ENCODE results near the gene SYNRG. TPM values are rescaled to one million over a fixed set of nuclear protein-coding genes. Genes with fewer than 3 reads are reported as not detected.
"Not testable (repeated sequence)": the region's sequence is repeated elsewhere in the genome, so short reads cannot be mapped to it uniquely, and the experiment has no call there.

The SYNRG gene
- total RNA-seq, 1 experiment from 2014 or later = 46.6 TPM

DNA sequence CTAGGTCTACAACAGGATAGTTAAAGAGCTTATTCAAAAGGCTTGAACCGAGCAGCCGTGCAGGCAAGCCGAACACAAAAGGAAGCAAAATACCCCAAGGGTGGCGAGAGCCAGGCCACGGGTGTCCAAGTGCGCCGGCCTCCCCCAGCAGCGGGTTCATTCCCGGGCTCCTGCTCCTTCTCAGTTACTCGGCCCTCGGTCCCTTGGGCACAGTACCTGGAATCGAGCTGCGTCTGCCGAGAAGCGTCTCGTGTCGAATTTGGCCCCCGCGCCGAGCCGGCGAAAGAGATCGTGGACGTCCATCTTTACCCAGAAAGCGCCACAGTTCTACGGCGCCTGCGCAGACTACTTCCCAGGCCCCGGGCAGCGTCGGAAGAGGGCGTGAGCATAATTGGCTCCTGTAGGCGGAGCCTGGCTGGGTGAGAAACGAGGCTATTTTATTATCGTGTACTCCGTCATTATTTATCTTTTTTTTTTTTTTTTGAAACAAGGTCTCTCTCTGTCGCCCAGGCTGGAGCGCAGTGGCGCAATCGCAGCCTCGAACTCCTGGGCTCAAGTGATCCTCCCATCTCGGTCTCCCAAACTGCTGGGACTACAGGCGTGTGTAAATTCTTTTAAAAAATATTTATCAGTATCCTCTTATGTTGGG is 34.0 kb upstream of the SYNRG start, which contains the start of gene DDX52:
Gene DDX52 (minus strand): TSS at position 329 of the 649 bp plus-strand sequence. CDS start 26 bp downstream, at position 303.
- Histone ChIP-seq H3K9ac (ENCODE audit: low read length) (peak within 1 kb of the TSS; percentile 85), H3K9me3 (ENCODE audit: low read length) (no peaks in the 10 kb centered on the region), H3K4me2 (ENCODE audit: low read depth, low read length, poor library complexity, severe bottlenecking) (peak within 1 kb of the TSS; percentile 95), H3K4me1 (ENCODE audit: low read length) (peaks cover 16% of the 10 kb centered on the region), H3K79me2 (ENCODE audit: low read length) (peaks cover 49% of the 10 kb centered on the region), H4K20me1 (ENCODE audit: insufficient read depth, low read depth, low read length) (peaks cover 7% of the 10 kb centered on the region; the same call in 1 of the 2 replicates), H3K36me3 (ENCODE audit: insufficient read depth, low read length) (peaks cover 22% of the 10 kb centered on the region), H3K9me2 (replicated peaks; ENCODE audit: insufficient read depth, low read length) (no peaks in the 10 kb centered on the region), H2AFZ (ENCODE audit: low read length) (peak within 1 kb of the TSS; percentile 98), H3K27ac (ENCODE audit: low read length) (peak within 1 kb of the TSS; percentile 29; the same call in 1 of the 2 replicates), H3K27me3 (ENCODE audit: low read length) (no peaks in the 10 kb centered on the region), H3K4me3 (ENCODE audit: low read length) (peak within 1 kb of the TSS; percentile 88)
- peak; percentile 98 for DNase-seq

DNA sequence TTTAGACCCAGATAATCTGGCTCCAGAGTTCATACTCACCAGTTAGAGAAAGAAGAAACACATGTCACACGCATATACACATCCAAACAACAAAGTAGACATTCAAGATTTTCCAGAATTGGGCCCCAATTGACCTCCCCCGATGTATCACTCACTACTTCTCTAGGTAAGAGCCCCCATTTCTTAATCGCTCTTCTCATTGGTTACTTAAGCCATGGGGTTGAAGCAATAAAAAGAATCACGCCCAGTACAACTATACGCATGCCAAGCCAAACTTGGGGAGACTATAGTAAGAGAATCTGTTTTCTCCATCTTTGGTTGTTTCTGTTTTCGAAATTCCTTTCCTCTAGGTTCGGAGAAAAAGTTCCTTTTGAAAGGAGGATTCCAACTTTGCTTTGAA is 33.5 kb upstream of the SYNRG start:
- Histone ChIP-seq H3K9me2 (replicated peaks; ENCODE audit: insufficient read depth, low read length) (no peaks in the 10 kb centered on the region), H3K4me2 (ENCODE audit: low read depth, low read length, poor library complexity, severe bottlenecking) (peak overlapping the region; percentile 95), H3K9me3 (ENCODE audit: low read length) (no peaks in the 10 kb centered on the region), H3K4me3 (ENCODE audit: low read length) (peak overlapping the region; percentile 88), H3K27ac (ENCODE audit: low read length) (peak overlapping the region; percentile 29; the same call in 1 of the 2 replicates), H3K79me2 (ENCODE audit: low read length) (peaks cover 54% of the 10 kb centered on the region), H3K4me1 (ENCODE audit: low read length) (peaks cover 16% of the 10 kb centered on the region), H3K9ac (ENCODE audit: low read length) (peak overlapping the region; percentile 85), H4K20me1 (ENCODE audit: insufficient read depth, low read depth, low read length) (peaks cover 7% of the 10 kb centered on the region; the same call in 1 of the 2 replicates), H2AFZ (ENCODE audit: low read length) (peak overlapping the region; percentile 54; the same call in 1 of the 2 replicates), H3K36me3 (ENCODE audit: insufficient read depth, low read length) (peaks cover 28% of the 10 kb centered on the region), H3K27me3 (ENCODE audit: low read length) (no peaks in the 10 kb centered on the region)
- DNase-seq = peak; percentile 65

GRCh38 chr17:37640015-37640414 is 30.8 kb upstream of the SYNRG start:
- Histone ChIP-seq H3K27me3 (ENCODE audit: low read length) (no peaks in the 10 kb centered on the region), H3K4me2 (ENCODE audit: low read depth, low read length, poor library complexity, severe bottlenecking) (no peak overlapping the region), H3K4me3 (ENCODE audit: low read length) (no peak overlapping the region), H3K79me2 (ENCODE audit: low read length) (peaks cover 79% of the 10 kb centered on the region), H3K36me3 (ENCODE audit: insufficient read depth, low read length) (peaks cover 46% of the 10 kb centered on the region), H3K9me2 (replicated peaks; ENCODE audit: insufficient read depth, low read length) (no peaks in the 10 kb centered on the region), H3K9ac (ENCODE audit: low read length) (no peak overlapping the region), H3K27ac (ENCODE audit: low read length) (no peak overlapping the region), H3K9me3 (ENCODE audit: low read length) (no peaks in the 10 kb centered on the region), H2AFZ (ENCODE audit: low read length) (no peak overlapping the region), H4K20me1 (ENCODE audit: insufficient read depth, low read depth, low read length) (peaks cover 11% of the 10 kb centered on the region; the same call in 1 of the 2 replicates), H3K4me1 (ENCODE audit: low read length) (peaks cover 16% of the 10 kb centered on the region)
- DNase-seq = no peak

- no peak for DNase-seq
- Histone ChIP-seq H3K9me2 (replicated peaks; ENCODE audit: insufficient read depth, low read length) (no peaks in the 10 kb centered on the region), H3K4me1 (ENCODE audit: low read length) (peaks cover 10% of the 10 kb centered on the region), H3K79me2 (ENCODE audit: low read length) (peaks cover 83% of the 10 kb centered on the region), H4K20me1 (ENCODE audit: insufficient read depth, low read depth, low read length) (peaks cover 11% of the 10 kb centered on the region; the same call in 1 of the 2 replicates), H3K4me3 (ENCODE audit: low read length) (no peak overlapping the region), H3K27me3 (ENCODE audit: low read length) (no peaks in the 10 kb centered on the region), H3K9me3 (ENCODE audit: low read length) (no peaks in the 10 kb centered on the region), H3K36me3 (ENCODE audit: insufficient read depth, low read length) (peaks cover 51% of the 10 kb centered on the region), H3K4me2 (ENCODE audit: low read depth, low read length, poor library complexity, severe bottlenecking) (no peak overlapping the region), H3K27ac (ENCODE audit: low read length) (no peak overlapping the region), H2AFZ (ENCODE audit: low read length) (no peak overlapping the region), H3K9ac (ENCODE audit: low read length) (no peak overlapping the region)
These were observed 28.7 kb upstream of the SYNRG start for GRCh38 chr17:37637956-37638355.

DNA sequence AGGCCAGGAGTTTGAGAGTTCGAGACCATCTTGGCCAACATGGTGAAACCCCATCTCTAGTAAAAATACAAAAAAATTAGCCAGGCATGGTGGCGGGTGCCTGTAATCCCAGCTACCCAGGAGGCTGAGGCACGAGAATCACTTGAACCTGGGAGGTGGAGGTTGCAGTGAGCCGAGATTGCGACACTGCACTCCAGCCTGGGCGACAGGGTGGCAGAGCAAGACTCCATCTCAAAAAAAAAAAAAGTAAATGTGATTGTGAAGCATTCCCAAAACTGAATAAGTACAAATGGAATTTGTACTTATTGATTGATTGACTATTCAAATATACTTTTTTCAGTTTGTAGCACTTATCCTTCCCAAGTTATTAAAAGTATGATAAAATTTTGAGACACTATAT is 7.2 kb upstream of the SYNRG start:
- H3K27ac ChIP-seq (ENCODE audit: low read length); H3K9me2 ChIP-seq (replicated peaks; ENCODE audit: insufficient read depth, low read length); DNase-seq; H3K27me3 ChIP-seq (ENCODE audit: low read length); H3K9ac ChIP-seq (ENCODE audit: low read length); H3K79me2 ChIP-seq (ENCODE audit: low read length); H4K20me1 ChIP-seq (ENCODE audit: insufficient read depth, low read depth, low read length); H2AFZ ChIP-seq (ENCODE audit: low read length); H3K4me1 ChIP-seq (ENCODE audit: low read length); H3K4me2 ChIP-seq (ENCODE audit: low read depth, low read length, poor library complexity, severe bottlenecking); H3K4me3 ChIP-seq (ENCODE audit: low read length); H3K9me3 ChIP-seq (ENCODE audit: low read length): not testable (repeated sequence)
- H3K36me3 ChIP-seq (ENCODE audit: insufficient read depth, low read length) = peaks cover 65% of the 10 kb centered on the region; the same call in 1 of the 2 replicates

DNA sequence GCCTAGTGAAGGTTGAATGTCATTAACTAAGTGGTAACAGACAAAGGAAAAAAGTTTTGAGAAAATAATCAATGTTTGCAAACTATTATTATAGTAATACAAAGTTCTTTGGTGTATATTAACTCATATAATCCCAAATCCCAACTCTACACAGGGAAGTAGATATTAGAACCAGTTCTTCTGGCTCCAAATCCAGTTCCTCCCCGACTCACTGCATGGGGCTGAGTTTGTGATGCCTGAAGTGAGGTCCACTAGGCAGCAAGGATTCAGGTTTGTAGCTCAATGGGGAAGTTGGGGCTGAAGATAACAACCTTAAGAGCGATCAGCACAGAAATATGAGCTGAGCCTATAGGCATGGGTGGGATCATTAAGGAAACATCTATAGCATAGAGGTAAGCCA is 5.6 kb upstream of the SYNRG start:
- H3K79me2 ChIP-seq (ENCODE audit: low read length) = no peaks in the 10 kb centered on the region
- H3K36me3 ChIP-seq (ENCODE audit: insufficient read depth, low read length) = peaks cover 51% of the 10 kb centered on the region; the same call in 1 of the 2 replicates
- H4K20me1 ChIP-seq (ENCODE audit: insufficient read depth, low read depth, low read length) = no peaks in the 10 kb centered on the region
- no peaks in the 10 kb centered on the region for H3K9me3 ChIP-seq (ENCODE audit: low read length)
- H3K4me1 ChIP-seq (ENCODE audit: low read length) = peaks cover 4% of the 10 kb centered on the region
- no peaks in the 10 kb centered on the region for H3K9me2 ChIP-seq (replicated peaks; ENCODE audit: insufficient read depth, low read length)
- no peak overlapping the region for H2AFZ ChIP-seq (ENCODE audit: low read length)
- no peak for DNase-seq
- no peak overlapping the region for H3K4me3 ChIP-seq (ENCODE audit: low read length)
- H3K27ac ChIP-seq (ENCODE audit: low read length) = no peak overlapping the region
- H3K9ac ChIP-seq (ENCODE audit: low read length) = no peak overlapping the region
- no peak overlapping the region for H3K4me2 ChIP-seq (ENCODE audit: low read depth, low read length, poor library complexity, severe bottlenecking)
- H3K27me3 ChIP-seq (ENCODE audit: low read length) = no peaks in the 10 kb centered on the region

DNA sequence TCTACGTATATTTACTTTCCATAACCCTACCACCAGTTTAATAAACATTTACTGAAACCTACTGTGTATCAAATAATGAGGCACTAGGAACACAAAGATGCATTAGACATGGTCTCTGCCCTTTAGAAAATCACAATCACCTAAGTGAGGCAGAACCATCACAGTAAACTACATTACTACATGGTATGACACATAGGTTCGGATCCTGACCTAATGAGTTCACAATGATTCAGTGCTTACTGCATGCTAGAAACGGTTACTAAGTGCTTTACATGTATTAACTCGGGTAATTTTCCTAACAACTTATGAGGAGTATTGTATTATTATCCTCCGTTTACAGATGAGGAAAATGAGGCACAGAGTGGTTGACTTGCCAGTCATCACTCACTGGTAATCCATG is 5.2 kb upstream of the SYNRG start:
- Histone ChIP-seq H3K4me3 (ENCODE audit: low read length) (no peak overlapping the region), H3K4me2 (ENCODE audit: low read depth, low read length, poor library complexity, severe bottlenecking) (no peak overlapping the region), H2AFZ (ENCODE audit: low read length) (no peak overlapping the region), H3K9ac (ENCODE audit: low read length) (no peak overlapping the region), H3K4me1 (ENCODE audit: low read length) (peaks cover 8% of the 10 kb centered on the region), H3K36me3 (ENCODE audit: insufficient read depth, low read length) (peaks cover 47% of the 10 kb centered on the region; the same call in 1 of the 2 replicates), H4K20me1 (ENCODE audit: insufficient read depth, low read depth, low read length) (no peaks in the 10 kb centered on the region), H3K27me3 (ENCODE audit: low read length) (no peaks in the 10 kb centered on the region), H3K9me2 (replicated peaks; ENCODE audit: insufficient read depth, low read length) (no peaks in the 10 kb centered on the region), H3K27ac (ENCODE audit: low read length) (no peak overlapping the region), H3K79me2 (ENCODE audit: low read length) (no peaks in the 10 kb centered on the region), H3K9me3 (ENCODE audit: low read length) (no peaks in the 10 kb centered on the region)
- DNase-seq = no peak

- Histone ChIP-seq H3K4me3 (ENCODE audit: low read length) (no peak overlapping the region), H3K36me3 (ENCODE audit: insufficient read depth, low read length) (peaks cover 28% of the 10 kb centered on the region; the same call in 1 of the 2 replicates), H4K20me1 (ENCODE audit: insufficient read depth, low read depth, low read length) (no peaks in the 10 kb centered on the region), H3K4me1 (ENCODE audit: low read length) (peaks cover 28% of the 10 kb centered on the region), H3K9me2 (replicated peaks; ENCODE audit: insufficient read depth, low read length) (no peaks in the 10 kb centered on the region), H3K9ac (ENCODE audit: low read length) (no peak overlapping the region), H3K9me3 (ENCODE audit: low read length) (no peaks in the 10 kb centered on the region), H2AFZ (ENCODE audit: low read length) (no peak overlapping the region), H3K27ac (ENCODE audit: low read length) (no peak overlapping the region), H3K4me2 (ENCODE audit: low read depth, low read length, poor library complexity, severe bottlenecking) (no peak overlapping the region), H3K79me2 (ENCODE audit: low read length) (peaks cover 31% of the 10 kb centered on the region), H3K27me3 (ENCODE audit: low read length) (no peaks in the 10 kb centered on the region)
- DNase-seq = no peak
These were observed 1.8 kb upstream of the SYNRG start for GRCh38 chr17:37610971-37611370.
